ENCODE results near the gene R3HDM2. TPM values are rescaled to one million over a fixed set of nuclear protein-coding genes. Genes with fewer than 3 reads are reported as not detected.
"Not testable (repeated sequence)": the region's sequence is repeated elsewhere in the genome, so short reads cannot be mapped to it uniquely, and the experiment has no call there.

R3HDM2 gene
- total RNA-seq, 1 experiment from 2014 or later: 64.8 TPM

- Mint-ChIP-seq H3K27ac (ENCODE audit: low read depth, unreplicated experiment) (no peak overlapping the region), H3K4me3 (ENCODE audit: unreplicated experiment) (no peak overlapping the region), H3K27me3 (ENCODE audit: insufficient read depth, unreplicated experiment) (no peaks in the 10 kb centered on the region), H3K4me1 (ENCODE audit: insufficient read depth, unreplicated experiment) (no peaks in the 10 kb centered on the region), H3K9me3 (ENCODE audit: unreplicated experiment) (peaks cover 16% of the 10 kb centered on the region), H3K36me3 (ENCODE audit: insufficient read depth, unreplicated experiment) (no peaks in the 10 kb centered on the region)
- no peak for TF ChIP-seq CTCF (IDR thresholded peaks at IDR 0.05; ENCODE audit: unreplicated experiment)
- BruUV-seq (replicated peaks): no TSS peak
- DNase-seq (ENCODE audit: unreplicated experiment): no peak
- intact Hi-C loops (cut with micrococcal nuclease): no loop called here
- ChIA-PET CTCF (interaction anchor here (1.4 to 6.8 kb wide), 3 partner anchors 11 to 20 kb away, joined by 4 to 53 read pairs (median 7); partner anchors contain the start of gene INHBE), POLR2A (interaction anchor here (1.1 kb wide), 2 partner anchors 10 to 17 kb away, joined by 3 to 4 read pairs; no protein-coding TSS in a partner anchor)
These were observed 11.1 kb upstream of the R3HDM2 start for GRCh38 chr12:57441846-57442427.

GRCh38 chr12:57441393-57441792 is 10.6 kb upstream of the R3HDM2 start:
- ChIA-PET CTCF (interaction anchor here (1.9 to 6.8 kb wide), 2 partner anchors 12 to 17 kb away, joined by 7 to 53 read pairs; partner anchors contain the start of gene INHBE), POLR2A (interaction anchor here (1.0 to 1.1 kb wide), 2 partner anchors 17 to 212 kb away, joined by 3 to 4 read pairs; partner anchors contain the start of gene SHMT2)
- peaks cover 16% of the 10 kb centered on the region for H3K9me3 Mint-ChIP-seq (ENCODE audit: unreplicated experiment)
- H3K36me3 Mint-ChIP-seq (ENCODE audit: insufficient read depth, unreplicated experiment); H3K27ac Mint-ChIP-seq (ENCODE audit: low read depth, unreplicated experiment); BruUV-seq (replicated peaks); DNase-seq (ENCODE audit: unreplicated experiment); H3K4me1 Mint-ChIP-seq (ENCODE audit: insufficient read depth, unreplicated experiment); H3K27me3 Mint-ChIP-seq (ENCODE audit: insufficient read depth, unreplicated experiment); intact Hi-C loops (cut with micrococcal nuclease); H3K4me3 Mint-ChIP-seq (ENCODE audit: unreplicated experiment): not testable (repeated sequence)

- POLR2A ChIA-PET: no interaction called here
- CTCF ChIA-PET: interaction anchor here (1.1 to 6.8 kb wide), 2 partner anchors 14 to 19 kb away, joined by 3 to 53 read pairs; partner anchors contain the start of gene INHBE
- H3K9me3 Mint-ChIP-seq (ENCODE audit: unreplicated experiment): peaks cover 16% of the 10 kb centered on the region
- BruUV-seq (replicated peaks): no TSS peak
- intact Hi-C loops (cut with micrococcal nuclease): no loop called here
- H3K36me3 Mint-ChIP-seq (ENCODE audit: insufficient read depth, unreplicated experiment): no peaks in the 10 kb centered on the region
- no peak overlapping the region for H3K4me3 Mint-ChIP-seq (ENCODE audit: unreplicated experiment)
- H3K27ac Mint-ChIP-seq (ENCODE audit: low read depth, unreplicated experiment): no peak overlapping the region
- H3K4me1 Mint-ChIP-seq (ENCODE audit: insufficient read depth, unreplicated experiment): no peaks in the 10 kb centered on the region
- DNase-seq (ENCODE audit: unreplicated experiment): no peak
- H3K27me3 Mint-ChIP-seq (ENCODE audit: insufficient read depth, unreplicated experiment): no peaks in the 10 kb centered on the region
- no peak for TF ChIP-seq CTCF (IDR thresholded peaks at IDR 0.05; ENCODE audit: unreplicated experiment)
These were observed 9.0 kb upstream of the R3HDM2 start for GRCh38 chr12:57439762-57440266.

- no peak for TF ChIP-seq CTCF (IDR thresholded peaks at IDR 0.05; ENCODE audit: unreplicated experiment)
- BruUV-seq (replicated peaks): no TSS peak
- Mint-ChIP-seq H3K4me1 (ENCODE audit: insufficient read depth, unreplicated experiment) (no peaks in the 10 kb centered on the region), H3K27ac (ENCODE audit: low read depth, unreplicated experiment) (no peak overlapping the region), H3K27me3 (ENCODE audit: insufficient read depth, unreplicated experiment) (no peaks in the 10 kb centered on the region), H3K36me3 (ENCODE audit: insufficient read depth, unreplicated experiment) (no peaks in the 10 kb centered on the region), H3K9me3 (ENCODE audit: unreplicated experiment) (peaks cover 16% of the 10 kb centered on the region), H3K4me3 (ENCODE audit: unreplicated experiment) (no peak overlapping the region)
- POLR2A ChIA-PET: no interaction called here
- no peak for DNase-seq (ENCODE audit: unreplicated experiment)
- CTCF ChIA-PET: interaction anchor here (0.8 to 1.4 kb wide), 2 partner anchors 14 to 21 kb away, joined by 3 to 6 read pairs; no protein-coding TSS in a partner anchor
- intact Hi-C loops (cut with micrococcal nuclease): no loop called here
These were observed 7.6 kb upstream of the R3HDM2 start for GRCh38 chr12:57438400-57438799.
